Psoas muscle (tissue), 8 donors: ENCODE data around the gene LRCH3. TPM values are rescaled to one million over a fixed set of nuclear protein-coding genes. Genes with fewer than 3 reads are reported as not detected.

Source experiments
- ATAC-seq, 4 donors: fragments of 200-7000 bp; cut with Tn5 transposase; one replicate each; pipeline ENCODE4 v1.9.1; 2020; ENCODE audit warnings: moderate library complexity in 3 of 4, mild to moderate bottlenecking in 2 of 4
- DNase-seq, 2 donors: peaks; one replicate each; pipeline ENCODE4 v3.0.0-alpha.2; 2020
- H3K27ac ChIP-seq: fragments of 200-600 bp; one replicate; pipeline ENCODE4 v1.8.0; 2022
- H3K27me3 ChIP-seq, 3 donors: fragments of 200-600 bp in 1 of 3; one replicate each; pipeline versions ENCODE4 v1.6.1 to v1.8.0; 2013 to 2022; ENCODE audit warnings: low read length in 2 of 3, mild to moderate bottlenecking in 2 of 3, moderate library complexity in 1 of 3; ENCODE audit not compliant: insufficient read depth in 3 of 3
- H3K36me3 ChIP-seq, 2 donors: fragments of 200-600 bp in 1 of 2; one replicate each; pipeline versions ENCODE4 v1.6.1 to v1.8.0; 2013 to 2022; ENCODE audit warnings: low read depth in 1 of 2, mild to moderate bottlenecking in 1 of 2, moderate library complexity in 1 of 2; ENCODE audit not compliant: insufficient read depth in 1 of 2
- H3K4me1 ChIP-seq: fragments of 200-600 bp; one replicate; pipeline ENCODE4 v1.8.0; 2022
- H3K4me3 ChIP-seq: fragments of 200-600 bp; one replicate; pipeline ENCODE4 v1.8.0; 2022; ENCODE audit warnings: mild to moderate bottlenecking
- H3K9me3 ChIP-seq: fragments of 200-600 bp; one replicate; pipeline ENCODE4 v1.8.0; 2022
- CTCF ChIP-seq: fragments of 200-600 bp; IDR thresholded peaks from one replicate; pipeline ENCODE4 v1.8.0; 2022; ENCODE audit warnings: antibody characterized with exemption
- WGBS, 3 donors: extraction: QIAGEN DNeasy Blood & Tissue Kit; methylation state at CpG; one replicate each; pipeline versions ENCODE4 v1.1.6 to v1.1.7; 2013; 5-methylcytosine and 5-hydroxymethylcytosine counted together
- intact Hi-C, 2 donors: fragments of 100-400 bp; cut with DNase I; formaldehyde crosslinking; loops; one replicate each; pipeline versions ENCODE4 v1.11.0 to v1.14.2; 2022
- polyA plus RNA-seq, 3 donors: library from polyadenylated mRNA; stranded (reverse); fragments of 200-250 nt; gene quantifications; one replicate each; pipeline ENCODE4 v1.2.3, GENCODE V29; 2013
- total RNA-seq, 4 donors: library from RNA; stranded (reverse); fragmentation: NEBNext Ultra II Directional in 2 of 4; extraction: Animal tissue kit (Norgen Biotek cat#: 25700) in 2 of 4; gene quantifications; one replicate each; pipeline versions ENCODE4 v1.2.1 to v1.2.4, GENCODE V29; 2021 to 2023
- donor health status: healthy with polysubstance abuse.
- donor health status: DM: no; HTN: no; CAD: no; lungs with moderate emphysema.
- donor health status: Bipolar disorder and iron deficiency.
- donor health status: healthy.
- donor health status: DM: yes; HTN: yes; CAD: no.
- donor health status: DM: no; HTN: no; CAD: no.
- donor health status: DM: no; HTN: no; CAD: no.
- donor health status: DM: yes; HTN: yes; CAD: no.

The LRCH3 gene
- total and polyA plus RNA-seq, 7 donors, result 7.0 to 29.5 (median 16.9) TPM

GRCh38 chr3:197830967-197831313 lies 39.9 kb downstream of the LRCH3 start:
- H3K9me3 ChIP-seq, result no peaks in the 10 kb centered on the region
- no peak overlapping the region for H3K4me3 ChIP-seq
- ATAC-seq (no peak), DNase-seq (no peak)
- H3K4me1 ChIP-seq, result no peaks in the 10 kb centered on the region
- no peak overlapping the region for H3K27ac ChIP-seq
- no peaks in the 10 kb centered on the region for H3K27me3 ChIP-seq
- intact Hi-C loops, result no loop called here
- H3K36me3 ChIP-seq, result peaks cover 9 to 99% of the 10 kb centered on the region in 2 donors
- no peak for TF ChIP-seq CTCF
- 93 to 96% (median 93%) methylated on average over 8 of the region's 8 CpGs for WGBS, 3 donors

- Histone ChIP-seq H3K27me3 (no peaks in the 10 kb centered on the region), H3K4me1 (no peaks in the 10 kb centered on the region), H3K4me3 (no peak overlapping the region), H3K9me3 (no peaks in the 10 kb centered on the region), H3K27ac (no peak overlapping the region), H3K36me3 (peaks cover 4 to 98% of the 10 kb centered on the region in 2 donors)
- ATAC-seq (no peak), DNase-seq (no peak)
- no peak for TF ChIP-seq CTCF
- intact Hi-C loops, result no loop called here
- 92 to 96% (median 93%) methylated on average over 8 of the region's 8 CpGs for WGBS, 3 donors
Observed at GRCh38 chr3:197833930-197834715, 43.1 kb downstream of the LRCH3 start.

- 85 to 90% (median 88%) methylated on average over 5 of the region's 5 CpGs for WGBS, 3 donors
- no peak for TF ChIP-seq CTCF
- no peaks in the 10 kb centered on the region for H3K4me1 ChIP-seq
- H3K27me3 ChIP-seq, result no peaks in the 10 kb centered on the region
- H3K27ac ChIP-seq, result no peak overlapping the region
- ATAC-seq, result no peak
- intact Hi-C loops, result no loop called here
- no peak for DNase-seq
- H3K9me3 ChIP-seq, result no peaks in the 10 kb centered on the region
- no peak overlapping the region for H3K4me3 ChIP-seq
- peaks cover 0 to 98% of the 10 kb centered on the region in 2 donors for H3K36me3 ChIP-seq
Observed at GRCh38 chr3:197835509-197835908, 44.5 kb downstream of the LRCH3 start.

GRCh38 chr3:197836244-197836643 lies 45.2 kb downstream of the LRCH3 start:
- no peaks in the 10 kb centered on the region for H3K4me1 ChIP-seq
- TF ChIP-seq CTCF, result no peak
- H3K9me3 ChIP-seq, result no peaks in the 10 kb centered on the region
- intact Hi-C loops, result no loop called here
- no peaks in the 10 kb centered on the region for H3K27me3 ChIP-seq
- no peak overlapping the region for H3K4me3 ChIP-seq
- no peak overlapping the region for H3K27ac ChIP-seq
- no peak for ATAC-seq
- H3K36me3 ChIP-seq, result peaks cover 0 to 98% of the 10 kb centered on the region in 2 donors
- DNase-seq, result no peak

GRCh38 chr3:197837282-197837681 lies 46.2 kb downstream of the LRCH3 start:
- intact Hi-C loops, result no loop called here
- ATAC-seq (no peak), DNase-seq (no peak)
- Histone ChIP-seq H3K27me3 (no peaks in the 10 kb centered on the region), H3K27ac (no peak overlapping the region), H3K9me3 (no peaks in the 10 kb centered on the region), H3K4me3 (no peak overlapping the region), H3K4me1 (peaks cover 10% of the 10 kb centered on the region), H3K36me3 (peaks cover 0 to 98% of the 10 kb centered on the region in 2 donors)
- no peak for TF ChIP-seq CTCF
- 97 to 99% (median 99%) methylated on average over 2 of the region's 2 CpGs for WGBS, 3 donors
